HepG2 (cell line): ENCODE results near the gene SPIB. TPM values are rescaled to one million over a fixed set of nuclear protein-coding genes. Genes with fewer than 3 reads are reported as not detected.
A peak's percentile ranks its signal among the peaks of the same experiment; 100 is the strongest.

Experiments
- ATAC-seq: fragments of 200-7000 bp; cut with Tn5 transposase; 3 replicates; pipeline ENCODE4 v1.9.1; 2020; ENCODE audit warnings: mild to moderate bottlenecking, moderate library complexity
- BruUV-seq: library from RNA; stranded (reverse); fragments of 400-500 nt; replicated peaks from 2 replicates; lab custom pipeline; 2021; lab: Mats Ljungman, UMichigan
- CTCF ChIA-PET: fragments of 300-600 bp; formaldehyde crosslinking; extraction: SDS; loops from one replicate; lab custom pipeline; 2021; ENCODE audit warnings: low total read pairs, inconsistent platforms, low intra/inter-chr PET ratio; lab: Yijun Ruan, JAX
- POLR2A ChIA-PET: fragments of 350-600 bp; sonication (Branson Sonifier 250); formaldehyde crosslinking; loops from one replicate; lab custom pipeline; 2020; ENCODE audit warnings: antibody characterized with exemption, inconsistent platforms; lab: Yijun Ruan, JAX
- DNase-seq: peaks from one replicate; pipeline ENCODE4 v3.0.0-alpha.2; 2015; ENCODE audit warnings: low spot score
- FAIRE-seq: peaks from 3 replicates; lab custom pipeline; 2011; peaks lifted over from hg19 to GRCh38; lab: Jason Lieb, UNC
- H2AFZ ChIP-seq: one replicate; pipeline ENCODE4 v1.6.1; 2011; ENCODE audit warnings: low read length, inconsistent platforms
- H3K27ac ChIP-seq: fragments of 300-600 bp; 3 replicates; pipeline ENCODE4 v1.8.0; 2011; ENCODE audit warnings: mixed run types, mild to moderate bottlenecking, mixed read lengths, low read length, inconsistent platforms; ENCODE audit not compliant: insufficient read depth; ENCODE audit errors: extremely low read length
- H3K27me3 ChIP-seq, 2 experiments: fragments of 200-600 bp in 1 of 2; 2 replicates in 1 of 2; 3 replicates in 1 of 2; pipeline versions ENCODE4 v1.6.0 to v1.8.0; 2011; ENCODE audit warnings: low read length in 2 of 2, mild to moderate bottlenecking in 2 of 2, moderate library complexity in 2 of 2, inconsistent platforms in 1 of 2; ENCODE audit not compliant: insufficient read depth in 2 of 2, control insufficient read depth in 1 of 2
- H3K36me3 ChIP-seq, 2 experiments: fragments of 200-600 bp in 1 of 2; replicated peaks in 1 of 2; 2 replicates in 1 of 2; 3 replicates in 1 of 2; pipeline versions ENCODE4 v1.5.1 to v1.8.0; 2011; ENCODE audit warnings: low read length in 2 of 2, inconsistent platforms in 1 of 2; ENCODE audit not compliant: insufficient read depth in 2 of 2, control insufficient read depth in 1 of 2
- H3K4me1 ChIP-seq: 2 replicates; pipeline ENCODE4 v1.5.1; 2012; ENCODE audit warnings: low read length, inconsistent platforms; ENCODE audit not compliant: insufficient read depth
- H3K4me2 ChIP-seq: 2 replicates; pipeline ENCODE4 v1.6.0; 2011; ENCODE audit warnings: low read depth, low read length, inconsistent platforms
- H3K4me3 ChIP-seq, 3 experiments: fragments of 200-600 bp in 1 of 3; sonication (generic), shearing (Covaris generic) in 1 of 3; replicated peaks in 1 of 3; 2 replicates each; pipeline ENCODE4 v1.5.1; 2011 to 2016; ENCODE audit warnings: low read length in 3 of 3, inconsistent platforms in 2 of 3, low read depth in 2 of 3, mild to moderate bottlenecking in 2 of 3, control low read depth in 1 of 3, mixed read lengths in 1 of 3; ENCODE audit not compliant: insufficient read depth in 1 of 3
- H3K79me2 ChIP-seq: one replicate; pipeline ENCODE4 v1.6.1; 2011; ENCODE audit warnings: low read length, inconsistent platforms; ENCODE audit not compliant: insufficient read depth
- H3K9ac ChIP-seq: 2 replicates; pipeline ENCODE4 v1.6.0; 2011; ENCODE audit warnings: mild to moderate bottlenecking, low read depth, low read length, inconsistent platforms; ENCODE audit not compliant: insufficient read depth
- H3K9me3 ChIP-seq: 2 replicates; pipeline ENCODE4 v1.5.1; 2012; ENCODE audit warnings: mild to moderate bottlenecking, low read length
- H4K20me1 ChIP-seq: 2 replicates; pipeline ENCODE4 v1.6.0; 2011; ENCODE audit warnings: inconsistent platforms, mild to moderate bottlenecking, low read length, moderate library complexity; ENCODE audit not compliant: insufficient read depth
- HNF1B ChIP-seq: sonication (generic); formaldehyde crosslinking; IDR thresholded peaks from 2 replicates; pipeline ENCODE4 v1.5.1; 2020; ENCODE audit warnings: mild to moderate bottlenecking, moderate library complexity, missing genetic modification reagents
- MYPOP ChIP-seq: sonication (generic); formaldehyde crosslinking; IDR thresholded peaks from 2 replicates; pipeline ENCODE4 v1.8.1; 2023; ENCODE audit warnings: mild to moderate bottlenecking, moderate library complexity, missing genetic modification reagents
- ZNF430 ChIP-seq: sonication (generic); formaldehyde crosslinking; IDR thresholded peaks from 2 replicates; pipeline ENCODE4 v1.9.0; 2021; ENCODE audit warnings: mild to moderate bottlenecking, missing genetic modification reagents
- ZNF530 ChIP-seq: sonication (generic); formaldehyde crosslinking; IDR thresholded peaks from 2 replicates; pipeline ENCODE4 v1.5.0; 2020; ENCODE audit warnings: low read depth, mild to moderate bottlenecking, missing genetic modification reagents
- ZSCAN12 ChIP-seq: sonication (generic); formaldehyde crosslinking; IDR thresholded peaks from 2 replicates; pipeline ENCODE4 v1.9.0; 2021; ENCODE audit warnings: mild to moderate bottlenecking, missing genetic modification reagents
- ZXDC ChIP-seq: sonication (generic); formaldehyde crosslinking; IDR thresholded peaks from 2 replicates; pipeline ENCODE4 v1.5.0; 2020; ENCODE audit warnings: mild to moderate bottlenecking, missing genetic modification reagents
- WGBS: methylation state at CpG from one replicate; pipeline ENCODE4 v1.1.6; 2017; ENCODE audit warnings: low lambda C conversion rate; 5-methylcytosine and 5-hydroxymethylcytosine counted together
- in situ Hi-C: cut with HindIII; loops from 2 replicates; pipeline ENCODE4 v1.10.0; 2017; ENCODE audit warnings: low pct_unique_long_range_greater_than_20kb; ENCODE audit not compliant: extremely low pct_ligation_motif_present
- intact Hi-C: fragments of 100-400 bp; cut with micrococcal nuclease; formaldehyde crosslinking; loops from one replicate; pipeline ENCODE4 v1.10.0; 2022; ENCODE audit not compliant: unreplicated experiment
- polyA plus RNA-seq, 8 experiments: library from polyadenylated mRNA; depleted of rRNA in 3 of 8; stranded (reverse) in 7 of 8; unstranded in 1 of 8; fragments of >200 nt; fragmentation: Illumina TruSeq in 4 of 8; extraction: Trizol in 4 of 8; gene quantifications; 2 replicates each; pipeline versions ENCODE4 v1.2.1 to v1.2.3, GENCODE V29; 2011 to 2016; ENCODE audit warnings: low read depth in 4 of 8, missing spikeins in 1 of 8, mixed read lengths in 1 of 8; ENCODE audit not compliant: insufficient read depth in 1 of 8
- total RNA-seq, 5 experiments: library from RNA; depleted of rRNA; stranded (reverse); fragments of >200 nt; fragmentation: Illumina TruSeq; extraction: Trizol; gene quantifications; 2 replicates each; pipeline ENCODE4 v1.2.3, GENCODE V29; 2016; ENCODE audit warnings: low read depth in 1 of 5

Gene SPIB
- total and polyA plus RNA-seq, 2 of the 13 experiments (the other 11 are each of a cell fraction or from before 2014, with no cell fraction given) = 0.04 TPM; not detected in 1

- WGBS = 71% methylated on average over 7 of the region's 7 CpGs
- ChIA-PET CTCF (no interaction called here), POLR2A (interaction anchor here (2.1 kb wide), 1 partner anchor 48 kb away, joined by 10 read pairs; the partner anchor contains the start of gene KCNC3)
- TF ChIP-seq ZNF530 (no peak), ZXDC (CRISPR knock-in tag) (no peak), ZSCAN12 (no peak), ZNF430 (CRISPR knock-in tag) (0 out of 2 replicates have a peak, but pooled peaks have one; percentile 3), HNF1B (CRISPR knock-in tag) (no peak), MYPOP (CRISPR knock-in tag) (no peak)
- Histone ChIP-seq H4K20me1 (no peaks in the 10 kb centered on the region), H3K4me1 (no peaks in the 10 kb centered on the region), H3K27me3 (no peaks in the 10 kb centered on the region; a peak in 1 of 5 replicates), H3K79me2 (no peaks in the 10 kb centered on the region), H3K9ac (no peak overlapping the region), H3K36me3 (peaks cover 18 to 33% of the 10 kb centered on the region in 2 experiments; a peak in 4 of 5 replicates), H3K27ac (no peak overlapping the region), H3K9me3 (no peaks in the 10 kb centered on the region), H2AFZ (no peak overlapping the region), H3K4me3 (peak overlapping the region in 1 of 3 experiments; percentile 16; a peak in 1 of 6 replicates), H3K4me2 (0 out of 2 replicates have a peak overlapping the region, but pooled peaks have one; percentile 18)
- in situ Hi-C loops = loop anchor here (10.0 kb wide), 1 partner anchor 88 kb away; no protein-coding TSS in a partner anchor
- intact Hi-C loops = no loop called here
- DNase-seq (peak; percentile 12), ATAC-seq (peak; percentile 39), FAIRE-seq (no peak)
- BruUV-seq = no TSS peak
Measured at GRCh38 chr19:50377051-50377461, 41.7 kb upstream of the SPIB start.
